A549 treated with ZK216348 at 1 μM for 4 hours (cell line): ENCODE measurements around the gene RPL15. TPM values are rescaled to one million over a fixed set of nuclear protein-coding genes. Genes with fewer than 3 reads are reported as not detected.

Experiments used
- total RNA-seq: library from RNA; stranded (reverse); fragments of 200-300 nt; extraction: Qiagen RNA extraction; gene quantifications from 5 replicates; pipeline ENCODE4 v1.2.3, GENCODE V29; 2022; ENCODE audit warnings: low read depth

RPL15 gene
- total RNA-seq: 2,718 to 3,138 TPM (median 2,934 TPM) in 5 replicates

GRCh38 chr3:23916886-23917678 lies at the start of gene RPL15, which contains the start of gene NKIRAS1:
RPL15 (plus strand) TSS chr3:23917132; CDS start chr3:23917860, 728 bp downstream.
NKIRAS1 (minus strand) TSS chr3:23916990; CDS start chr3:23910904, 6,086 bp downstream.

GRCh38 chr3:23944861-23945662 lies 28.1 kb downstream of the RPL15 start, which contains the start of gene NR1D2:
NR1D2 (plus strand) TSS chr3:23945286; CDS start chr3:23945579, 293 bp downstream.

Other genes with a start within 250 kb of the RPL15 start
- gene UBE2E1, start 111.2 kb upstream of the RPL15 start, total RNA-seq: 86.2 to 129 TPM (median 96.1 TPM) in 5 replicates
- 7.9 to 10.7 TPM (median 9.5 TPM) in 5 replicates for gene NKIRAS1, start 142 bp upstream of the RPL15 start, total RNA-seq
- 5.8 to 10.7 TPM (median 7.6 TPM) in 5 replicates for gene NR1D2, start 28.2 kb downstream of the RPL15 start, total RNA-seq